ENCODE results near the gene CFAP74.

CFAP74 gene

DNA sequence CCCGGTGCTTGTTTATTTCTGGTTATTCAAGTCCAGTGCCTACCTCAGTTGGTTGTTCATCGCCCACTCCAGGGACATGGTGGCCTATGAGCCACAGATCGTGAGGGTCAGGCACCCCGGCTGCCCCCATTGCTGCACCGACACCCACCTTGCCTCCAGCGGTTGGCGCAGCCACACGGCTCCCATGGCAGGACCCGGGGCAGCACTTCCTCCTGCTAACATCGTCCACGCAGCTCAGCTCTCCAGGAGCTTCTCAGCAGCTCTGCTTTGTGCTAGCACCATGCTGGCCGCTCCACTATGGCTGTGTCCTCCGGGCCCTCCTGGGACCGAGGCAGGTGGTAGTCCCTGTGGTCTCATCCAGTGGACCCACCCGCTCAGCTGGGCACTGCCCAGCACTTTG is 32.7 kb upstream of the CFAP74 start:
- Histone ChIP-seq H3K36me3 (ENCODE audit: insufficient read depth, low read length) (no peaks in the 10 kb centered on the region), H3K9ac (ENCODE audit: low read length) (no peak overlapping the region), H3K4me3 (ENCODE audit: low read depth in 1 of 2, low read length in 2 of 2) (no peak overlapping the region), H3K9me3 (ENCODE audit: low read length) (peaks cover 3% of the 10 kb centered on the region), H3K27ac (ENCODE audit: low read depth, low read length) (no peak overlapping the region), H3K4me1 (ENCODE audit: insufficient read depth, low read length) (no peaks in the 10 kb centered on the region), H3K27me3 (ENCODE audit: control insufficient read depth in 1 of 2, insufficient read depth in 2 of 2, low read length in 2 of 2) (no peaks in the 10 kb centered on the region)

DNA sequence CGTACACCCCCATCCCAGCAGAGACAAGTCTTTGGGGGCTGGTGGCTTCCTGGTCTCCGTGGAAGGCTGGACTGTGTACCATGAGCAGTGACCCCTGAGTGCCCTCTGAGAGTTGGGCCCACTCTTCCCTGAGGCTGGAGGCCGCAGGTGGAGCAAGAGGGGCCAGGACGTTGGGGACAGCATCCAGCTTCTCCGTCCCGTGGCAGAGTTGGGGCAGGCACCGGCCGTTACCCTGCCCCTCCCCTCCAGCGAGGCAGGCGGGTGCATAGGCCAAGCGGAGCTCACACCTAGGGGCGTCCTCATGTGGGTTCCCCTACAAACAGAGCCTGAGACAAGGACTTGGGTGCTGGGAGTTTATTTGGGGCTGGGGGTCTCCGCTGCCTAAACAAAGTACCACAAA is 29.6 kb upstream of the CFAP74 start:
- no peak overlapping the region for H3K4me3 ChIP-seq (ENCODE audit: low read depth in 1 of 2, low read length in 2 of 2)
- no peaks in the 10 kb centered on the region for H3K4me1 ChIP-seq (ENCODE audit: insufficient read depth, low read length)
- H3K27ac ChIP-seq (ENCODE audit: low read depth, low read length), result no peak overlapping the region
- no peak overlapping the region for H3K9ac ChIP-seq (ENCODE audit: low read length)
- H3K9me3 ChIP-seq (ENCODE audit: low read length), result peaks cover 2% of the 10 kb centered on the region
- no peaks in the 10 kb centered on the region for H3K27me3 ChIP-seq (ENCODE audit: control insufficient read depth in 1 of 2, insufficient read depth in 2 of 2, low read length in 2 of 2)
- H3K36me3 ChIP-seq (ENCODE audit: insufficient read depth, low read length), result no peaks in the 10 kb centered on the region

DNA sequence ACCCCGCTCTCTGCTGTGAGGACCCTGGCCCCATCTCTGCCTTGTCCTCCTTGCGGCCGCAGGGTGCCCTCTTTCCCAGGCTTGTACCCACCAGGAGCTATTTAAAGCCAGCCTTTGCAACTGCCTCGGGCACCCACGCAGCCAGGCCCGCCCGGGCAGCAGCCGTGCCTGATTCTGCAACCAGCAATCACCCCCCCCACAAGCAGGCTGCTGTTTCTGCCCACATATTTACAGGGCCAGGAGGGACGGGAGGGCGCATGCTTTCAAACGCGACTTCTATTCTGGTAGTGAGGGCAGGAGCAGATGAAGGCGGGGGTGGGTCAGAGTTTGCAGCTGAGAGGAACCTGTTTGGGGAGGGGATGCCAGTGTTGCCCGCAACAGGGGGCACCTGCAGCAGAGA is 29.2 kb upstream of the CFAP74 start:
- Histone ChIP-seq H3K27me3 (ENCODE audit: control insufficient read depth in 1 of 2, insufficient read depth in 2 of 2, low read length in 2 of 2) (no peaks in the 10 kb centered on the region), H3K4me3 (ENCODE audit: low read depth in 1 of 2, low read length in 2 of 2) (no peak overlapping the region)

DNA sequence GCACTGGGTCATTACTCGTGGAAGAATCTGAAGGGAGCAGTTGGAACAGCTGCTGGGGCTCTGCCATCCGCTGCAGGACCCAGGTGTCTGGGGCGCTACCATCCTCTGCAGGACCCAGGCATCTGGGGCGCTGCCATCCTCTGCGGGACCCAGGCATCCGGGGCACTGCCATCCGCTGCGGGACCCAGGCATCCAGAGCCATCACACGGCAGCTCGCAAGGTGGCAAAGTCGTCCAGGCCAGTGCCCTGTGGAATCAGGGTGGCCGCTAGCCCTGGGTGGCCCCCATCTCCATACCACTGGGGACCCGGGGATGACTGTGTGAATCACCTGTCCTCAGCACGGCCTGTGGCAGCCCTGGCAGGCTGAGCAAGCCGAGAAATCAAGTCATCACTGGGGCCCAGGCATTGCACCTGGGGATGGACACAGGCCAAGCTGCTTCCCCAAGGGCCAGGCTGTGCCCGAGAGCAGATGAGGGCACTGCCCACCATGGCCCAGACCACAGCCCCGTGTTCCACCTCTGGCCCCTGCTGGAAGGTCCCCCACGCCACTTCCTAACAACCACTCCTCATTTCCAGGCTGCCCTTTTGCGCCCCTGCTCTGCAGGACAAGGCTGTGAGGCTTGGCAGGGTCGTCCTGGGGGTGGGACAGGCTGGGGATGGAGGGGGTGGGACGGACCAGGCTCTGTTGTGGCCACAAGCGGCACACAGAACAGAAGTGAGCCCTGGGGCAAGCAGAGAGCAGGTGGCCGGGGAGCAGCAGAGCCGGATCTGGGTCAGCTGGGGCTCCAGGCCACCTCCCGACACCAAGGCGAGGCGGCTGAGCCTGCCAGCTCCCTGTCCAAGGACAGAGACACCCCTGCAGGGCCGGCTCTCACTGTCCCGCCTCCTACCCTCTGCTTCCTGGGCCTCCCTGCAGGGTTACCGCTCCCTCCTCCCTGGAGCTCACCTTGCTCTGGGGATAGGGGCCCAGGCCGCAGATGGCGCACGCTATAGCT is 28.3 kb upstream of the CFAP74 start:
- Histone ChIP-seq H3K9ac (ENCODE audit: low read length) (no peak overlapping the region), H3K4me1 (ENCODE audit: insufficient read depth, low read length) (no peaks in the 10 kb centered on the region), H3K27me3 (ENCODE audit: control insufficient read depth in 1 of 2, insufficient read depth in 2 of 2, low read length in 2 of 2) (no peaks in the 10 kb centered on the region), H3K9me3 (ENCODE audit: low read length) (no peaks in the 10 kb centered on the region), H3K36me3 (ENCODE audit: insufficient read depth, low read length) (no peaks in the 10 kb centered on the region), H3K27ac (ENCODE audit: low read depth, low read length) (no peak overlapping the region), H3K4me3 (ENCODE audit: low read depth in 1 of 2, low read length in 2 of 2) (no peak overlapping the region)

More for the DNA sequence above, 29.2 kb upstream of the CFAP74 start:
- Histone ChIP-seq H3K4me1 (ENCODE audit: insufficient read depth, low read length) (no peaks in the 10 kb centered on the region), H3K9me3 (ENCODE audit: low read length) (no peaks in the 10 kb centered on the region), H3K36me3 (ENCODE audit: insufficient read depth, low read length) (no peaks in the 10 kb centered on the region), H3K9ac (ENCODE audit: low read length) (no peak overlapping the region), H3K27ac (ENCODE audit: low read depth, low read length) (no peak overlapping the region)

DNA sequence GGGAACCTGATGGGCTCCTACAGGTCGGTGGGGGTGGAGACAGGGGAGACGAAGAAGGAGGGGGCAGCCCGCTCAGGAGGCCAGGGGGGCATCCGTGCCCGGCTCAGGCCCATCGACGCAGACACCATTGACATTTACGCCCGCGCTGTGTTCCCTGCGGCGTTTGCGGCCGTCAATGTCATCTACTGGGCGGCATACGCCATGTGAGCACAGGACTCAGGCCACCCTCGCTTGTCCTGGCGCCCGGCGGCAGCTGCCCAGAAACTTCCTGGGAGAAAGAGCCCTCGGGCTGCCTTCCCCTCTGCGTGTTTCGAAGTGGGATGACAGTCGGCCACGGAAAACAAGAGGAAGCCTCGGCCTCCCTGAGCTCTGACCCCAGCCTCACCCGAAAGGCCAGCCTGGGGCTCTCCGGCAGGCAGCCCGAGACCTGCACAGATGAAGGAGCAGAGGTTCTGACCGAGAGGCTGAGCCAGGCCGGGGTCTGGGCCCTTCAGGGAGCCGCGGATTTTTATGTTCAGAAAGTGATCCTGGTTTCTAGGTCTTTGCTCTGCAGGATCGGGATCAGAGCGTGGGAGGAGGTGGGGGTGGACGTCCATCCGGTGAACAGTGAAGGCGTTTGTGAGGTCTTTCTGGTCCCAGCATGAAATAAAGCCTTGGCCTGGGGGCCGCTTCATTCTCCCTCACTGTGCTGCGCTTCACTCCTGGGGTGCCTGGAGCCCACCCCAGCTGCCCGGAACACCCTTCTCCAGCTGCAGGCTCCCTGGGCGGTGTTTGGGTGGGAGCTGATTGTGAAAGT is 26.7 kb upstream of the CFAP74 start:
- Histone ChIP-seq H3K36me3 (ENCODE audit: insufficient read depth, low read length) (no peaks in the 10 kb centered on the region), H3K27me3 (ENCODE audit: control insufficient read depth in 1 of 2, insufficient read depth in 2 of 2, low read length in 2 of 2) (peaks cover 0 to 6% of the 10 kb centered on the region in 2 donors), H3K9ac (ENCODE audit: low read length) (no peak overlapping the region), H3K4me1 (ENCODE audit: insufficient read depth, low read length) (no peaks in the 10 kb centered on the region), H3K4me3 (ENCODE audit: low read depth in 1 of 2, low read length in 2 of 2) (no peak overlapping the region), H3K27ac (ENCODE audit: low read depth, low read length) (no peak overlapping the region), H3K9me3 (ENCODE audit: low read length) (no peaks in the 10 kb centered on the region)

DNA sequence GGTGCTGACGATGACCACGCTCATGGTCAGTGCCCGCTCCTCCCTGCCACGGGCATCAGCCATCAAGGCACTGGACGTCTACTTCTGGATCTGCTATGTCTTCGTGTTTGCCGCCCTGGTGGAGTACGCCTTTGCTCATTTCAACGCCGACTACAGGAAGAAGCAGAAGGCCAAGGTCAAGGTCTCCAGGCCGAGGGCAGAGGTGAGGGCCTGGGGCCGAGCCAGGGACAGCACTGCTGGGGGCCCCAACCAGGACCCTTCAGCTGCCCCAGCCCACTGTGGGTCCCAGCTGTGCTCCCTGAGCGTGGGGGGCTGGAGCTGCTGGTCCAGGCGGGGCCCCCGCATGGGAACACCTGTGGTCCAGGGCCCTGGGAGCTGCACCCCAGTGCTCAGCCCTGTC is 26.0 kb upstream of the CFAP74 start:
- H3K9me3 ChIP-seq (ENCODE audit: low read length), result no peaks in the 10 kb centered on the region
- H3K36me3 ChIP-seq (ENCODE audit: insufficient read depth, low read length), result no peaks in the 10 kb centered on the region
- H3K27ac ChIP-seq (ENCODE audit: low read depth, low read length), result no peak overlapping the region
- no peak overlapping the region for H3K4me3 ChIP-seq (ENCODE audit: low read depth in 1 of 2, low read length in 2 of 2)
- H3K27me3 ChIP-seq (ENCODE audit: control insufficient read depth in 1 of 2, insufficient read depth in 2 of 2, low read length in 2 of 2), result peaks cover 0 to 13% of the 10 kb centered on the region in 2 donors
- H3K4me1 ChIP-seq (ENCODE audit: insufficient read depth, low read length), result no peaks in the 10 kb centered on the region
- H3K9ac ChIP-seq (ENCODE audit: low read length), result no peak overlapping the region

DNA sequence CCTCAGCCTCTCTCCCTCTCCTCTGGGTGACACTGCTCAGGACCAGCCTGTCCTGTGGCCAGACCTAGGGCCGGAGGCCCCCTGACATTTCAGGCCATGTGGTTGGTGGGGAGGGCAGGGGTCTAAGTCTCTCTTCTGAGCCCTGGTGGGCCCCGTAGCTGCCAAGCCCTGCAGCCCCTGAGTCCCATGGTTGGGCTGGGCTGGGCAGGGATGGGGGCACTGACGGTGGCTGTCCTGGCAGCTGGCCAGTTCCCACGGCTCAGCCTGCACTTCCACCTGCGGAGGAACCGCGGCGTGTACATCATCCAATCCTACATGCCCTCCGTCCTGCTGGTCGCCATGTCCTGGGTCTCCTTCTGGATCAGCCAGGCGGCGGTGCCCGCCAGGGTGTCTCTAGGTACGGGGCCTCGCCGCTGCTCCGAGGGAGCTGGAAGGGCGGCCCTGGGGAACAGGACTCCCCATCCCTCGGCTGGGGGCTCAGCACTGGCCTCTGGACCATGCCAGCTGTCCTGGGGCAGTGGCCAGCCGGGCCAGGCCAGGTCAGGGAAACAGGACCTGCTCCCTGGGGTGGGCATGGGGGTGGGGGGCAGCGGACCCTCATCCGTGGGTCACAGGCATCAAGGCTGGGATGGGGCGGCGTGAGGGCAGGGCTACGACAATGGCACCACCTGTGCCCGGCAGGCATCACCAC is 25.4 kb upstream of the CFAP74 start:
- no peak overlapping the region for H3K27ac ChIP-seq (ENCODE audit: low read depth, low read length)
- no peaks in the 10 kb centered on the region for H3K36me3 ChIP-seq (ENCODE audit: insufficient read depth, low read length)
- no peaks in the 10 kb centered on the region for H3K9me3 ChIP-seq (ENCODE audit: low read length)
- no peaks in the 10 kb centered on the region for H3K4me1 ChIP-seq (ENCODE audit: insufficient read depth, low read length)
- peaks cover 0 to 18% of the 10 kb centered on the region in 2 donors for H3K27me3 ChIP-seq (ENCODE audit: control insufficient read depth in 1 of 2, insufficient read depth in 2 of 2, low read length in 2 of 2)
- H3K4me3 ChIP-seq (ENCODE audit: low read depth in 1 of 2, low read length in 2 of 2), result no peak overlapping the region
- no peak overlapping the region for H3K9ac ChIP-seq (ENCODE audit: low read length)

DNA sequence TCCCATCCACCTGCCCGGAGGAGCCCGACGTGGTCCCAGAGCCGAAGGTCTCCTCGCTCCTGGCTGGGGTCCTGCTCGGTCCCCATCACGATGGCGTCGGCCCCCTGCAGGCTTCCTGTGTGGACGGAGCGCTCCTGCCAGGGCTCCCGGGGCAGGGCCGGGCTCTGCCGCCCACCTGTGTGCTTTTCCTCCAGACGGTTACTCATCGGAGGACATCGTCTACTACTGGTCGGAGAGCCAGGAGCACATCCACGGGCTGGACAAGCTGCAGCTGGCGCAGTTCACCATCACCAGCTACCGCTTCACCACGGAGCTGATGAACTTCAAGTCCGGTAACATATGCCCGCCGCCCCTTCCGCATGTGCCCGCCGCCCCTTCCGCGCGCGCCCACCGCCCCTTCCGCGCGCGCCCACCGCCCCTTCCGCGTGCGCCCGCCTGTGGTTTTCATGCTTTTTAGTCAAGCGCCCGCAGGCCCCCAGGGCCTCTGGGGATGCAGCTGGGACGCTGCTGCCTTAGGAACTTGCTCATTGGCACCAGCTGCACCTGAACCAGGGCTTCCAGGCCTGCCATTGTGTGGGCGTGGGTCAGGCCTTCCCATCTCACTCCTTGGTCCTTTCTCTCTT is 24.5 kb upstream of the CFAP74 start:
- H3K9ac ChIP-seq (ENCODE audit: low read length), result no peak overlapping the region

DNA sequence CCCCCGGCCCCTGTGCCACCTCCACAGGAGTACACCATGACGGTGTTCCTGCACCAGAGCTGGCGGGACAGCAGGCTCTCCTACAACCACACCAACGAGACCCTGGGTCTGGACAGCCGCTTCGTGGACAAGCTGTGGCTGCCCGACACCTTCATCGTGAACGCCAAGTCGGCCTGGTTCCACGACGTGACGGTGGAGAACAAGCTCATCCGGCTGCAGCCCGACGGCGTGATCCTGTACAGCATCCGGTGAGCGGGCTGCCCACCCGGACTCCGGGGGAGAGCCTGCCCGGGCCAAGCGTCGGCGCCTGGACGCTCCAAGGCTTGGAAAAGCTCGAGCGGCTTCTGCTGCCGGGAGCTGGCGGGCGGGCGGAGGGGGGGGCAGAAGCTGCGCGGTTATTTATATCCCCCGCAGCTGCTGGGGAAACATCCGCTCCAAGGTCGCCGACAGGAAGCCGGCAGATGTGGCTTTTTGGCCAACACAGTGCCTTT is 21.9 kb upstream of the CFAP74 start:
- no peak overlapping the region for H3K9ac ChIP-seq (ENCODE audit: low read length)
- H3K27me3 ChIP-seq (ENCODE audit: control insufficient read depth in 1 of 2, insufficient read depth in 2 of 2, low read length in 2 of 2), result peaks cover 11 to 53% of the 10 kb centered on the region in 2 donors

More for the DNA sequence above, 24.5 kb upstream of the CFAP74 start:
- no peaks in the 10 kb centered on the region for H3K4me1 ChIP-seq (ENCODE audit: insufficient read depth, low read length)
- no peak overlapping the region for H3K27ac ChIP-seq (ENCODE audit: low read depth, low read length)
- H3K27me3 ChIP-seq (ENCODE audit: control insufficient read depth in 1 of 2, insufficient read depth in 2 of 2, low read length in 2 of 2), result peaks cover 9 to 28% of the 10 kb centered on the region in 2 donors
- no peaks in the 10 kb centered on the region for H3K36me3 ChIP-seq (ENCODE audit: insufficient read depth, low read length)
- H3K4me3 ChIP-seq (ENCODE audit: low read depth in 1 of 2, low read length in 2 of 2), result no peak overlapping the region
- H3K9me3 ChIP-seq (ENCODE audit: low read length), result no peaks in the 10 kb centered on the region

DNA sequence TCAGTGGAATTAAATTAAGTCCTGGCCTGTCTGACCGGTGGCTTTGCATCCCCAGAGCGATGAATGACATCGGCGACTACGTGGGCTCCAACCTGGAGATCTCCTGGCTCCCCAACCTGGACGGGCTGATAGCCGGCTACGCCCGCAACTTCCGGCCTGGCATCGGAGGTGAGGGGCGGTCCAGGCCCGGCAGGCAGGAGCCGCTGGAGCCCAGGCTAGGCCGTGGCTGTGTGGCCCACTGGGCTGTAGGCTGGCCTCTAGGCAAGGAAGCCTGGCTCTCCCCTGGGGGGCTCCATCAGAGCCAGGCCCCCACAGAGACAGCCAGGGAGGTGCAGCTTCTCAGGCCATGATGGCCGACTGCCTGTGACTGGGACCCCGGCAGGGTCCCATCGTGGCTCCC is 21.3 kb upstream of the CFAP74 start:
- no peaks in the 10 kb centered on the region for H3K9me3 ChIP-seq (ENCODE audit: low read length)
- H3K9ac ChIP-seq (ENCODE audit: low read length), result no peak overlapping the region
- no peaks in the 10 kb centered on the region for H3K4me1 ChIP-seq (ENCODE audit: insufficient read depth, low read length)
- H3K27ac ChIP-seq (ENCODE audit: low read depth, low read length), result no peak overlapping the region
- no peak overlapping the region for H3K4me3 ChIP-seq (ENCODE audit: low read depth in 1 of 2, low read length in 2 of 2)
- no peaks in the 10 kb centered on the region for H3K36me3 ChIP-seq (ENCODE audit: insufficient read depth, low read length)
- H3K27me3 ChIP-seq (ENCODE audit: control insufficient read depth in 1 of 2, insufficient read depth in 2 of 2, low read length in 2 of 2), result peaks cover 17 to 60% of the 10 kb centered on the region in 2 donors

More for the DNA sequence above, 21.9 kb upstream of the CFAP74 start:
- H3K4me1 ChIP-seq (ENCODE audit: insufficient read depth, low read length), result no peaks in the 10 kb centered on the region
- no peaks in the 10 kb centered on the region for H3K9me3 ChIP-seq (ENCODE audit: low read length)
- no peak overlapping the region for H3K27ac ChIP-seq (ENCODE audit: low read depth, low read length)
- no peaks in the 10 kb centered on the region for H3K36me3 ChIP-seq (ENCODE audit: insufficient read depth, low read length)
- H3K4me3 ChIP-seq (ENCODE audit: low read depth in 1 of 2, low read length in 2 of 2), result no peak overlapping the region
